AG08396 (cell line): ENCODE measurements around the gene WASHC3.

Source experiments
- DNase-seq: peaks from one replicate; pipeline ENCODE4 v3.0.0; 2012; ENCODE audit warnings: low spot score, mixed read lengths

WASHC3 gene

GRCh38 chr12:101967506-101967905 lies 94.3 kb downstream of the WASHC3 start:
- no peak for DNase-seq

DNA sequence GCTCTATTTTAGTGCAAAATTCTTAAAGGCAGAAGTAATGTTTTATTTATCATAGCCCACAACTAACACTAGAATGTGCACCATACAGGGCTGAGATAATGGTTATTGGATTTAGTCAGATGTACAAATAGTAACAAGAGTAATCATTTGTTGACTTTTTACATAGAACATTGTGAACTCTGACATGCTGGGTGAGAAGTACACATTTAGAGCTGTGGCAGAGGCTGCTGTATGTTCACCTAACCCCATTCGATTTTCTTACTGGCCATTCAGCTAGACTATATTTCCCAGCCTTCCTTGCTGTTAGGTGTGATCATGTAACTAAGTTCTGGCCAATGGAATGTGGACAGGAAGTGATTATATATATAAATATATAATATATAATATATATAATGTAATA lies 95.3 kb downstream of the WASHC3 start:
- no peak for DNase-seq

- DNase-seq: no peak
These were observed 98.1 kb downstream of the WASHC3 start for GRCh38 chr12:101963697-101964096.
